Airway epithelial cell (primary cell): ENCODE results near the gene PABPC5. TPM values are rescaled to one million over a fixed set of nuclear protein-coding genes. Genes with fewer than 3 reads are reported as not detected.

Experiments used
- total RNA-seq: library from RNA; depleted of rRNA; stranded (reverse); fragments of >200 nt; gene quantifications from 2 replicates; pipeline ENCODE4 v1.2.3, GENCODE V29; 2015

Gene PABPC5
- total RNA-seq, result 0.07 TPM in 1 of 2 replicates, not detected in the other

DNA sequence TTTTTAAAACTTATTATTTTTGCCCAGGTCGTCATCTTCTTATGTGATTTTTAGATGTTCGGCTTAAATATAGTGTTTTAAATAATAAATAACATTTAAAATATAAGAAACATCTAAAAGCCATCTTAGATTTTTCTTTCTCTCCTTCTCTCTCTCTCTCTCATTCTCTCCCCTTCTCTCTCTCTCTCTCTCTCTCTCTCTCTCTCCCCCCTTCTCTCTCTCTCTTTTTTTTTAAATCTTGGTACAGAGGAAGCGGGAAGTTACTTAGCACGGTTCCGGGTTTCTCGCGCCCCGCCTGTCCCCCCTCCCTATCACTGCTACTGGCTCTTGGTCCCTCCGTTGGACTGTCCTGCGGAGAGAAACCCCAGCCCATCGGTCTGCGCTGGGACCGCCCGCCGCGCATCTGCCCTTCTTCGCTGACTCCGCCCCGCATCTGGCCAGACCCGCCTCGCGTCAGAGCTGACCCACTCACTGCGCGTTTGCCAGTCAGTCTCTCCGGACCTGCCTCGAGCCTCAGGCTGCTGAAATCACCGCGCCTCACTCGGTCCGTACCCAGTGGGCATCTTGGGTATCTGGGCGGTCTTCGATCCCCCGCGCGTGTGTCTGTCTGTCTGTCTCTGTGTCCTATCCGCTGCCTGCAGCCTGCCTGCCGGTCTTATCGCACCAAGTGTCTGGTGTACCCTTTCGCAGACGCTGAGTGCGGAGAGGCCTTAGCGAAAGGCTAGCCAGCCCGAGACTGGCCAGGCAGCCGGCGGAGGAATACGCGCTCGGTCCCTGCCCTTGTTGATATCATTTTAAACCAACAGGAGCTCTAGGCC lies at the start of gene PABPC5:
PABPC5 (plus strand) TSS at position 489 of the 818 bp plus-strand sequence. CDS start 739 bp downstream, outside the sequence.

